Measurements from ENCODE around the gene CCRL2. TPM values are rescaled to one million over a fixed set of nuclear protein-coding genes. Genes with fewer than 3 reads are reported as not detected.

CCRL2 gene
- total RNA-seq, 1 experiment from 2014 or later: not detected

DNA sequence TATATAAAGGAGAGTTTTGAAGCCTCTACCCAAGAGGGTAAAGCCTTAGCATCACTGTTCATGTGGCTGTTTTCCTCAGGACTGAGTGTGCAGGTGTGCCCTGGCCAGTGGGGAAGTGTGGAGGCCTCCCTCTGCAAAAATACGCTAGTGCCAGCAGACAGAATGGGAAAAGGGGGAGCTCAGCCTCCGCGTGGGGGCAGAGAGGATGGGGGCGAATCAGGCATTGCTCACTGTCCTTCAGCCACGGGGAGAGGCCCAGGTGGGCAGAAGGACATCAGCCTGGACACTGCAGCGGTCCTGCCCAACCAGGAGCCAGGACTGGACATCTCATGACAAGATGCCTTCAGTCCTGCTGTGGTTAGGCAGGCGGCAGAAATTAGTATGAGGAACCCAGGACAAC is 47.5 kb downstream of the CCRL2 start:
- peaks cover 5% of the 10 kb centered on the region for H3K27me3 Mint-ChIP-seq (ENCODE audit: low read depth)
- Histone ChIP-seq H2BK15ac (ENCODE audit: low read depth, low read length) (no peak overlapping the region), H3K27me3 (ENCODE audit: insufficient read depth, low read length) (no peaks in the 10 kb centered on the region), H2BK12ac (ENCODE audit: insufficient read length, low read depth, low read length) (no peak overlapping the region), H2AFZ (ENCODE audit: low read length) (no peak overlapping the region), H3K56ac (ENCODE audit: insufficient read length, low read depth, low read length) (no peak overlapping the region), H3T11ph (ENCODE audit: low read length) (no peak overlapping the region), H3K4me2 (ENCODE audit: insufficient read depth, insufficient read length, low read length) (no peak overlapping the region), H3K23me2 (ENCODE audit: insufficient read length, low read depth, low read length, poor library complexity, severe bottlenecking) (no peaks in the 10 kb centered on the region), H3K4ac (ENCODE audit: low read depth, low read length) (no peak overlapping the region), H3K14ac (ENCODE audit: insufficient read depth, low read length) (no peak overlapping the region), H2BK5ac (ENCODE audit: insufficient read length, low read length) (no peak overlapping the region), H3K23ac (ENCODE audit: insufficient read length, low read depth, low read length) (no peak overlapping the region), H3K79me2 (ENCODE audit: insufficient read depth, low read length) (no peaks in the 10 kb centered on the region), H3K18ac (ENCODE audit: insufficient read length, low read depth, low read length) (no peak overlapping the region), H3K4me1 (ENCODE audit: insufficient read depth, low read length) (no peaks in the 10 kb centered on the region), H4K20me1 (ENCODE audit: control insufficient read depth, insufficient read depth, insufficient read length) (no peaks in the 10 kb centered on the region), H3K79me1 (ENCODE audit: insufficient read depth, low read depth, low read length, poor library complexity, severe bottlenecking) (no peaks in the 10 kb centered on the region), H2AK5ac (ENCODE audit: insufficient read length, low read length) (no peak overlapping the region), H4K5ac (ENCODE audit: insufficient read length, low read depth, low read length) (no peak overlapping the region), H3K9ac (ENCODE audit: extremely low read depth, insufficient read length, low read length) (no peak overlapping the region), H3K9me3 (ENCODE audit: control insufficient read depth, low read depth, low read length) (no peaks in the 10 kb centered on the region), H2BK120ac (ENCODE audit: low read depth, low read length, poor library complexity, severe bottlenecking) (no peak overlapping the region), H4K8ac (replicated peaks; ENCODE audit: insufficient read length, low read depth, low read length) (no peak overlapping the region), H4K91ac (ENCODE audit: insufficient read length, low read depth, low read length) (no peak overlapping the region), H3K27ac (ENCODE audit: insufficient read length, low read depth, low read length) (no peak overlapping the region), H2BK20ac (ENCODE audit: low read depth, low read length, poor library complexity, severe bottlenecking) (no peak overlapping the region)
- no peaks in the 10 kb centered on the region for H3K4me1 Mint-ChIP-seq
- peak overlapping the region in 1 of 2 experiments; percentile 44; a peak in 1 of 5 replicates for H3K4me3 Mint-ChIP-seq
- WGBS (ENCODE audit: extremely low coverage, insufficient read length, low lambda C conversion rate): no CpG with 5 or more reads among the region's 7 CpGs
- H3K36me3 Mint-ChIP-seq (ENCODE audit: insufficient read depth in 1 of 3, low read depth in 3 of 3): no peaks in the 10 kb centered on the region
- H3K9me3 Mint-ChIP-seq: no peaks in the 10 kb centered on the region
- peak overlapping the region in 2 of 3 experiments; percentile 34 to 57; a peak in 1 of 7 replicates for H3K27ac Mint-ChIP-seq
- TF ChIP-seq, protein P1, sequence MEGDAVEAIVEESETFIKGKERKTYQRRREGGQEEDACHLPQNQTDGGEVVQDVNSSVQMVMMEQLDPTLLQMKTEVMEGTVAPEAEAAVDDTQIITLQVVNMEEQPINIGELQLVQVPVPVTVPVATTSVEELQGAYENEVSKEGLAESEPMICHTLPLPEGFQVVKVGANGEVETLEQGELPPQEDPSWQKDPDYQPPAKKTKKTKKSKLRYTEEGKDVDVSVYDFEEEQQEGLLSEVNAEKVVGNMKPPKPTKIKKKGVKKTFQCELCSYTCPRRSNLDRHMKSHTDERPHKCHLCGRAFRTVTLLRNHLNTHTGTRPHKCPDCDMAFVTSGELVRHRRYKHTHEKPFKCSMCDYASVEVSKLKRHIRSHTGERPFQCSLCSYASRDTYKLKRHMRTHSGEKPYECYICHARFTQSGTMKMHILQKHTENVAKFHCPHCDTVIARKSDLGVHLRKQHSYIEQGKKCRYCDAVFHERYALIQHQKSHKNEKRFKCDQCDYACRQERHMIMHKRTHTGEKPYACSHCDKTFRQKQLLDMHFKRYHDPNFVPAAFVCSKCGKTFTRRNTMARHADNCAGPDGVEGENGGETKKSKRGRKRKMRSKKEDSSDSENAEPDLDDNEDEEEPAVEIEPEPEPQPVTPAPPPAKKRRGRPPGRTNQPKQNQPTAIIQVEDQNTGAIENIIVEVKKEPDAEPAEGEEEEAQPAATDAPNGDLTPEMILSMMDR (conservative IDR thresholded peaks at IDR 0.05): no peak
- DNase-seq: no peak

All from H9 (cell line).